K562 (cell line): ENCODE measurements around the gene ZNF33A.

Experiments
- CTCF ChIP-seq, 3 experiments: IDR thresholded peaks in 2 of 3; conservative IDR thresholded peaks in 1 of 3; 2 replicates each; pipeline ENCODE4 v1.5.1; 2011 to 2012; ENCODE audit warnings: low read length in 3 of 3, mild to moderate bottlenecking in 3 of 3, control low read depth in 2 of 3, improper control_type of control experiment in 1 of 3, inconsistent platforms in 1 of 3, low read depth in 1 of 3, mixed read lengths in 1 of 3, moderate library complexity in 1 of 3; ENCODE audit not compliant: insufficient read depth in 2 of 3
- ZNF444 ChIP-seq: fragments of 250-450 bp; sonication (Bioruptor Pico); IDR thresholded peaks from 2 replicates; pipeline ENCODE4 v1.4.0; 2020; ENCODE audit warnings: mild to moderate bottlenecking, moderate library complexity

DNA sequence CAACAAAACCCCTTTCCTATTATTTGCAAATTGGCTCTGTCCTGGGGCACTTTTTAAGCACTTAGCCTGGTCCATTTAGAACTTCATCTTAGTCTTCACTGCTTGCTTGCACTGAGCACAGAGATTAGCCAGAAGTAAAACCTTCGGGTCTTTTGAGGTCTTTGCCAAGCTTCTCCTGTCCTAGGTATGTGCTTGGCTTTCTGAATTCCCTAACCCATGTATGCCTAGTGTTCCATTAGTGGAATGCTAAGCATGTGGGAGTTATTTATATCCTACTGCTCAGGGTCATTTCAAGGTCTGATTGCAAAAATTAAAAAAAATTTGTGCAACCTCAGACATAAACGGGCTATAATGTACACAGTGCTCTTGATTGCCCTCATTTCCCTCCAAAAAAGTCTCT, 101.7 kb downstream of the ZNF33A start:
- no peak for TF ChIP-seq ZNF444 (CRISPR knock-in tag)
- no peak for TF ChIP-seq CTCF (IDR thresholded peaks at IDR 0.05 in 2 of 3, conservative IDR thresholded peaks at IDR 0.05 in 1 of 3; ENCODE audit: insufficient read depth in 2 of 3, low read depth in 1 of 3, low read length in 3 of 3)
